Chondrocyte (in vitro differentiated cells): Measurements from ENCODE around the gene NXN. TPM values are rescaled to one million over a fixed set of nuclear protein-coding genes. Genes with fewer than 3 reads are reported as not detected.
"Not testable (repeated sequence)": the region's sequence is repeated elsewhere in the genome, so short reads cannot be mapped to it uniquely, and the experiment has no call there.

Experiments used
- DNase-seq: peaks from one replicate; pipeline ENCODE4 v3.0.0; 2021; ENCODE audit warnings: mixed read lengths, low spot score
- H3K27ac Mint-ChIP-seq: one replicate; pipeline ENCODE4 v1.8.0; 2021; ENCODE audit warnings: mild to moderate bottlenecking, moderate library complexity, mixed read lengths; ENCODE audit not compliant: unreplicated experiment
- H3K27me3 Mint-ChIP-seq: 2 replicates; pipeline ENCODE4 v1.8.0; 2021; ENCODE audit warnings: low read depth, mixed read lengths
- H3K36me3 Mint-ChIP-seq: 2 replicates; pipeline ENCODE4 v1.8.0; 2021; ENCODE audit warnings: low read depth, mixed read lengths
- H3K4me1 Mint-ChIP-seq: 2 replicates; pipeline ENCODE4 v1.8.0; 2021; ENCODE audit warnings: low read depth, mild to moderate bottlenecking, mixed read lengths
- H3K4me3 Mint-ChIP-seq: one replicate; pipeline ENCODE4 v1.8.0; 2021; ENCODE audit warnings: mild to moderate bottlenecking, moderate library complexity, mixed read lengths; ENCODE audit not compliant: unreplicated experiment
- H3K9me3 Mint-ChIP-seq: 2 replicates; pipeline ENCODE4 v1.8.0; 2021; ENCODE audit warnings: low read depth, mixed read lengths
- total RNA-seq: library from RNA; stranded (reverse); gene quantifications from 3 replicates; pipeline ENCODE4 v1.2.1, GENCODE V29; 2021
- TF ChIP-seq, protein P1 (sequence below): fragments of 200-600 bp; sonication (generic); IDR thresholded peaks from 2 replicates; pipeline ENCODE4 v1.5.0; 2021; ENCODE audit warnings: antibody characterized with exemption, mild to moderate bottlenecking, moderate library complexity

The NXN gene
- total RNA-seq, 1 donor from 2014 or later: 86.4 TPM

DNA sequence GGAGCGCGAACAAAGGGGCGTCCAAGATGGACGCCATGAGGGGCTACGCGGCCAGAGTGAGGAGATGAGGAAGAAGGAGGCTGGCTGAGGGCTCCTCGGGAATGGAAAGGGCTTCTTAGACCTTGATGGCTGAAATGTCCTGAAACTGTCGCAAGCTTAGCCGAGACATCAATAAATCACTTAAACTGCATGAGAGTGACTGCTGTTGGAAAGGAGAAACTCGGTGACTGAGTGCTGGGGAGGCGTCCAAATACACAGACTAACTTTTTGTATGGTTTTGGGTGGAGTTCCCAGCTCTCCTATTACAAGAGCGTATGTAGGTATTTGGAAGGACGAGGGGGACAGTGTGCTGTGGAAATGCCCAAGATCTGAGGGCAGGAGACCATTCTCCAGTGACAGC is 226.2 kb downstream of the NXN start:
- DNase-seq: no peak
- peaks cover 8% of the 10 kb centered on the region for H3K36me3 Mint-ChIP-seq
- H3K4me3 Mint-ChIP-seq: peak overlapping the region; percentile 31
- TF ChIP-seq, protein P1, sequence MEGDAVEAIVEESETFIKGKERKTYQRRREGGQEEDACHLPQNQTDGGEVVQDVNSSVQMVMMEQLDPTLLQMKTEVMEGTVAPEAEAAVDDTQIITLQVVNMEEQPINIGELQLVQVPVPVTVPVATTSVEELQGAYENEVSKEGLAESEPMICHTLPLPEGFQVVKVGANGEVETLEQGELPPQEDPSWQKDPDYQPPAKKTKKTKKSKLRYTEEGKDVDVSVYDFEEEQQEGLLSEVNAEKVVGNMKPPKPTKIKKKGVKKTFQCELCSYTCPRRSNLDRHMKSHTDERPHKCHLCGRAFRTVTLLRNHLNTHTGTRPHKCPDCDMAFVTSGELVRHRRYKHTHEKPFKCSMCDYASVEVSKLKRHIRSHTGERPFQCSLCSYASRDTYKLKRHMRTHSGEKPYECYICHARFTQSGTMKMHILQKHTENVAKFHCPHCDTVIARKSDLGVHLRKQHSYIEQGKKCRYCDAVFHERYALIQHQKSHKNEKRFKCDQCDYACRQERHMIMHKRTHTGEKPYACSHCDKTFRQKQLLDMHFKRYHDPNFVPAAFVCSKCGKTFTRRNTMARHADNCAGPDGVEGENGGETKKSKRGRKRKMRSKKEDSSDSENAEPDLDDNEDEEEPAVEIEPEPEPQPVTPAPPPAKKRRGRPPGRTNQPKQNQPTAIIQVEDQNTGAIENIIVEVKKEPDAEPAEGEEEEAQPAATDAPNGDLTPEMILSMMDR: no peak
- H3K4me1 Mint-ChIP-seq: peaks cover 25% of the 10 kb centered on the region
- H3K27ac Mint-ChIP-seq: no peak overlapping the region
- no peaks in the 10 kb centered on the region for H3K27me3 Mint-ChIP-seq
- no peaks in the 10 kb centered on the region for H3K9me3 Mint-ChIP-seq

GRCh38 chr17:752620-753219 is 226.9 kb downstream of the NXN start:
- TF ChIP-seq, protein P1: no peak
- H3K27ac Mint-ChIP-seq: peak overlapping the region; percentile 47
- no peaks in the 10 kb centered on the region for H3K27me3 Mint-ChIP-seq
- no peak for DNase-seq
- peaks cover 8% of the 10 kb centered on the region for H3K36me3 Mint-ChIP-seq
- H3K9me3 Mint-ChIP-seq: no peaks in the 10 kb centered on the region
- peaks cover 25% of the 10 kb centered on the region for H3K4me1 Mint-ChIP-seq
- H3K4me3 Mint-ChIP-seq: peak overlapping the region; percentile 94

- peak within 1 kb of the TSS; percentile 94 for H3K4me3 Mint-ChIP-seq
- H3K9me3 Mint-ChIP-seq: no peaks in the 10 kb centered on the region
- peak within 1 kb of the TSS; percentile 83 for H3K27ac Mint-ChIP-seq
- peaks cover 25% of the 10 kb centered on the region for H3K4me1 Mint-ChIP-seq
- TF ChIP-seq, protein P1: peak; percentile 99
- peak; percentile 96 for DNase-seq
- H3K36me3 Mint-ChIP-seq: peaks cover 6% of the 10 kb centered on the region
- H3K27me3 Mint-ChIP-seq: no peaks in the 10 kb centered on the region
These were observed 227.5 kb downstream of the NXN start, which contains the start of gene GEMIN4 for GRCh38 chr17:752002-752619. TSS of gene GEMIN4 (minus strand) at chr17:752264. CDS start at chr17:752142, 122 bp downstream.

DNA sequence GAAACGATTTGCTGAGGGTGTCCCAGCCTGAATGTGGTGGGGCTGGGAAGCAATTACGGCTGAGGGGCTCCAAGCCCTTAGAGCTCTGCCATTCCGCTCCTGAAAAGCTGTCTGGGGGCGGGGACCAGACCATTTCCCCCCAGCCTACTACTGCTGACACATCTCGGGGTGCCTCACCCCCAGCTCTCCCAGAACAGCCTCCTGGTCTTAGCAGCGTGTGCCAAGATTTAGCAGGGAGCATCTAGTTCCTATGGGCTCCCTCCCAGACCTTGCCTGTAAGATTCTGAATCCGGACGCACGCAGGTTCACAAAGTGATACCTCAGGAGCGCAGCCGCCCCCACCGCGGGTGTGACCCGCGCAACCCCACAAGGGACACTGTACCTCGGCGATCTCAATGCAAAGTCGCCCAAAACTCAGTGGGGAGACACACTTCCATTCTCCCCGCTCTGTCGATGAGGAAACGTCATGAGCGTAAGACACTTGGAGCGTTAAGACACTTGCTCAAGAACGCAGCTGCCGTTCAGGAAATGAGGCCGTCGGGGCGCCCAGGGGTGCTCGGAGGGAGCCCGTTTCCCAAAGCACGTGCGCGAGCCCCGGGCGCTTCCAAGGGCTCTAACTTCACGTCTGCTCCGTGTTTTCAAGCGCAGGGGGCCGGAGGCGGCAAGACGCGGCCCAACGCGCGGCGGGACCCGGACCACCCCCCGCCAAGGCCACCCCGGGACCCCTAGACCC is 228.1 kb downstream of the NXN start:
- Mint-ChIP-seq H3K4me1 (peaks cover 25% of the 10 kb centered on the region), H3K36me3 (peaks cover 5% of the 10 kb centered on the region), H3K27me3 (no peaks in the 10 kb centered on the region), H3K9me3 (no peaks in the 10 kb centered on the region), H3K4me3 (peak overlapping the region; percentile 94), H3K27ac (peak overlapping the region; percentile 83)
- no peak for DNase-seq
- TF ChIP-seq, protein P1: no peak

DNA sequence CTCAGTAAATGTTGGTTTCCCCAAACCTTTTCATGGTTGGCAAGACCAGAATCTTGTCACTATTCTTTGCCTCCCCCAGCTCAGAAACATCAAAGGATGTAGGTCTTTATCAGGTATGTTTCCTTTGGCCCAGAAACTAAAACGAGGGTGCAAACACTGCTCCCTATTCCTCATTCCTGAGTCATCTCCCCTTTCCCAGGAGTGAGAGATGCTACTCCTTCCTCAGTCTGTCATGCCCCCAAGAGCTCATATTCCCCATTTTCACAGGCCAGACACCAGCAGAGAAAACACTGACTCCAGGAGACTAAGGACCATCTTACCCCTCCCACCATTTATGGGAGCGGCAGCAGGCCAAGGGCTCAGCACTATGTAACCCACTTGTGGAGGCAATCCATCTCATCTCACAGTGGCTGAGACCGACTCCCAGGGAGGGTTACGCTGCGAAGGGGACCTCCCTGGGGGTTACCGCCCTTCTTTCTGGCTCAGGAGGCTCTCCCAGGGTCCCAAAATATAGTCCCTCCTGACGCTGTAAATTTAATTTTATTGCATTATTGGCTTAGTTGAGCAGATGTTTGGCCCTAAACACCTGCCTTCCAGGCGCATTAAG is 229.0 kb downstream of the NXN start:
- TF ChIP-seq, protein P1: no peak
- H3K27ac Mint-ChIP-seq: no peak overlapping the region
- peaks cover 5% of the 10 kb centered on the region for H3K36me3 Mint-ChIP-seq
- H3K9me3 Mint-ChIP-seq: no peaks in the 10 kb centered on the region
- H3K4me3 Mint-ChIP-seq: peak overlapping the region; percentile 94
- no peaks in the 10 kb centered on the region for H3K27me3 Mint-ChIP-seq
- H3K4me1 Mint-ChIP-seq: peaks cover 25% of the 10 kb centered on the region
- no peak for DNase-seq

DNA sequence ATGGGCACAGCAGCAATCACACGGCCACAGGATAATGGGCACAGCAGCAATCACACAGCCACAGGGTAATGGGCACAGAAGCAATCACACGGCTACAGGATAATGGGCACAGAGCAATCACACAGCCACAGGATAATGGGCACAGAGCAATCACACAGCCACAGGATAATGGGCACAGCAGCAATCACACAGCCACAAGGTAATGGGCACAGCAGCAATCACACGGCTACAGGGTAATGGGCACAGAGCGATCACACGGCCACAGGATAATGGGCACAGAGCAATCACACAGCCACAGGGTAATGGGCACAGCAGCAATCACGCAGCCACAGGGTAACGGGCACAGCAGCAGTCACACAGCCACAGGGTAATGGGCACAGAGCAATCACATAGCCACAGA is 230.2 kb downstream of the NXN start:
- peaks cover 25% of the 10 kb centered on the region for H3K4me1 Mint-ChIP-seq
- not testable (repeated sequence) for H3K9me3 Mint-ChIP-seq, H3K27me3 Mint-ChIP-seq, H3K36me3 Mint-ChIP-seq, H3K27ac Mint-ChIP-seq, DNase-seq, H3K4me3 Mint-ChIP-seq
